Osteoblast (primary cell): Measurements from ENCODE around the gene ZMIZ1. TPM values are rescaled to one million over a fixed set of nuclear protein-coding genes. Genes with fewer than 3 reads are reported as not detected.

Experiments used
- DNase-seq: peaks from one replicate; pipeline ENCODE4 v3.0.0; 2011; ENCODE audit warnings: low spot score, mixed read lengths; ENCODE audit not compliant: insufficient read length; ENCODE audit errors: missing footprints
- H2AFZ ChIP-seq: 2 replicates; pipeline ENCODE4 v1.6.0; 2011; ENCODE audit warnings: mild to moderate bottlenecking, low read length
- H3K27ac ChIP-seq: 2 replicates; pipeline ENCODE4 v1.5.1; 2011; ENCODE audit warnings: mild to moderate bottlenecking, low read depth, low read length, moderate library complexity
- H3K27me3 ChIP-seq: 2 replicates; pipeline ENCODE4 v1.6.0; 2012; ENCODE audit warnings: mild to moderate bottlenecking, control low read depth, inconsistent platforms, low read length, moderate library complexity; ENCODE audit not compliant: insufficient read depth
- H3K36me3 ChIP-seq: 2 replicates; pipeline ENCODE4 v1.5.1; 2011; ENCODE audit warnings: mild to moderate bottlenecking, low read length, control low read depth, moderate library complexity; ENCODE audit not compliant: insufficient read depth
- H3K4me1 ChIP-seq: 2 replicates; pipeline ENCODE4 v1.5.1; 2011; ENCODE audit warnings: mild to moderate bottlenecking, low read length, control low read depth, moderate library complexity; ENCODE audit not compliant: insufficient read depth
- H3K4me2 ChIP-seq: 2 replicates; pipeline ENCODE4 v1.6.0; 2011; ENCODE audit warnings: mild to moderate bottlenecking, low read length; ENCODE audit not compliant: insufficient read depth
- H3K4me3 ChIP-seq: fragments of 200-600 bp; sonication (generic); 3 replicates; pipeline ENCODE4 v1.5.1; 2012; ENCODE audit warnings: mild to moderate bottlenecking, low read length, inconsistent platforms; ENCODE audit not compliant: insufficient read depth
- H3K79me2 ChIP-seq: 2 replicates; pipeline ENCODE4 v1.6.0; 2012; ENCODE audit warnings: mild to moderate bottlenecking, low read length, control low read depth, inconsistent platforms; ENCODE audit not compliant: insufficient read depth
- H3K9me3 ChIP-seq: 2 replicates; pipeline ENCODE4 v1.5.1; 2011; ENCODE audit warnings: low read depth, low read length, control low read depth
- H4K20me1 ChIP-seq: 2 replicates; pipeline ENCODE4 v1.6.0; 2012; ENCODE audit warnings: mild to moderate bottlenecking, low read length, control low read depth; ENCODE audit not compliant: insufficient read depth
- CTCF ChIP-seq: IDR thresholded peaks from 2 replicates; pipeline ENCODE4 v1.5.1; 2011; ENCODE audit warnings: mild to moderate bottlenecking, low read depth, low read length, moderate library complexity; ENCODE audit errors: extremely low read depth
- total RNA-seq: library from RNA; depleted of rRNA; stranded (reverse); fragments of >200 nt; gene quantifications from 2 replicates; pipeline ENCODE4 v1.2.3, GENCODE V29; 2012

Gene ZMIZ1
- total RNA-seq, 1 donor: 40.9 TPM

GRCh38 chr10:79196470-79197461 lies 128.0 kb downstream of the ZMIZ1 start:
- Histone ChIP-seq H4K20me1 (peaks cover 66% of the 10 kb centered on the region), H3K4me1 (peaks cover 26% of the 10 kb centered on the region), H2AFZ (no peak overlapping the region), H3K4me3 (no peak overlapping the region), H3K9me3 (no peaks in the 10 kb centered on the region), H3K4me2 (no peak overlapping the region), H3K36me3 (peaks cover 44% of the 10 kb centered on the region), H3K79me2 (peaks cover 75% of the 10 kb centered on the region), H3K27me3 (no peaks in the 10 kb centered on the region), H3K27ac (peak overlapping the region; percentile 10)
- DNase-seq: peak; percentile 95
- TF ChIP-seq CTCF: peak; percentile 84

GRCh38 chr10:79197558-79197957 lies 128.8 kb downstream of the ZMIZ1 start:
- peaks cover 72% of the 10 kb centered on the region for H3K79me2 ChIP-seq
- peaks cover 51% of the 10 kb centered on the region for H3K36me3 ChIP-seq
- peaks cover 65% of the 10 kb centered on the region for H4K20me1 ChIP-seq
- H3K4me3 ChIP-seq: no peak overlapping the region
- no peak overlapping the region for H2AFZ ChIP-seq
- no peak overlapping the region for H3K4me2 ChIP-seq
- no peaks in the 10 kb centered on the region for H3K9me3 ChIP-seq
- peaks cover 19% of the 10 kb centered on the region for H3K4me1 ChIP-seq
- H3K27ac ChIP-seq: no peak overlapping the region
- DNase-seq: no peak
- H3K27me3 ChIP-seq: no peaks in the 10 kb centered on the region
- TF ChIP-seq CTCF: no peak

- H2AFZ ChIP-seq: no peak overlapping the region
- no peak overlapping the region for H3K27ac ChIP-seq
- no peak overlapping the region for H3K4me3 ChIP-seq
- H3K9me3 ChIP-seq: no peaks in the 10 kb centered on the region
- DNase-seq: no peak
- peaks cover 65% of the 10 kb centered on the region for H4K20me1 ChIP-seq
- peaks cover 5% of the 10 kb centered on the region for H3K4me1 ChIP-seq
- H3K79me2 ChIP-seq: peaks cover 72% of the 10 kb centered on the region
- no peak for TF ChIP-seq CTCF
- no peaks in the 10 kb centered on the region for H3K27me3 ChIP-seq
- H3K36me3 ChIP-seq: peaks cover 72% of the 10 kb centered on the region
- H3K4me2 ChIP-seq: no peak overlapping the region
Measured at GRCh38 chr10:79200346-79200745, 131.6 kb downstream of the ZMIZ1 start.

- no peak for TF ChIP-seq CTCF
- Histone ChIP-seq H3K9me3 (no peaks in the 10 kb centered on the region), H3K27ac (no peak overlapping the region), H4K20me1 (peaks cover 59% of the 10 kb centered on the region), H3K4me2 (no peak overlapping the region), H2AFZ (no peak overlapping the region), H3K27me3 (no peaks in the 10 kb centered on the region), H3K4me3 (no peak overlapping the region), H3K36me3 (peaks cover 70% of the 10 kb centered on the region), H3K4me1 (no peaks in the 10 kb centered on the region), H3K79me2 (peaks cover 67% of the 10 kb centered on the region)
- DNase-seq: no peak
Measured at GRCh38 chr10:79201706-79202105, 132.9 kb downstream of the ZMIZ1 start.
